ENCODE measurements around the gene PCSK5.

The PCSK5 gene

GRCh38 chr9:76352026-76352620, 461.6 kb downstream of the PCSK5 start:
- TF ChIP-seq EP300 (IDR thresholded peaks at IDR 0.05; ENCODE audit: borderline replicate concordance) = no peak
- TF ChIP-seq TEAD4 (IDR thresholded peaks at IDR 0.05) = no peak
- no peak for TF ChIP-seq REST (IDR thresholded peaks at IDR 0.05; ENCODE audit: low read depth)
- TF ChIP-seq CEBPB (IDR thresholded peaks at IDR 0.05) = no peak
- no peak for TF ChIP-seq TAF1 (IDR thresholded peaks at IDR 0.05; ENCODE audit: low read depth)
- no peak for TF ChIP-seq NFIC (IDR thresholded peaks at IDR 0.05)
- no peak for TF ChIP-seq YY1 (IDR thresholded peaks at IDR 0.05; ENCODE audit: low read depth)
- TF ChIP-seq EGR1 (IDR thresholded peaks at IDR 0.05) = no peak
- no peak for TF ChIP-seq TCF12 (IDR thresholded peaks at IDR 0.05; ENCODE audit: low read depth)
- no peak for TF ChIP-seq CREB1 (IDR thresholded peaks at IDR 0.05; ENCODE audit: low read depth)
- no peak for TF ChIP-seq RAD21 (IDR thresholded peaks at IDR 0.05; ENCODE audit: low read depth)
- TF ChIP-seq ZBTB7A (IDR thresholded peaks at IDR 0.05; ENCODE audit: low read depth) = no peak

- TF ChIP-seq YY1 (IDR thresholded peaks at IDR 0.05; ENCODE audit: low read depth) (no peak), TEAD4 (IDR thresholded peaks at IDR 0.05) (no peak), CREB1 (IDR thresholded peaks at IDR 0.05; ENCODE audit: low read depth) (no peak)
Measured at GRCh38 chr9:76353280-76353679, 462.8 kb downstream of the PCSK5 start.

- TF ChIP-seq CREB1 (IDR thresholded peaks at IDR 0.05; ENCODE audit: low read depth) = no peak
Measured at GRCh38 chr9:76354221-76354620, 463.7 kb downstream of the PCSK5 start.

- TF ChIP-seq CREB1 (IDR thresholded peaks at IDR 0.05; ENCODE audit: low read depth) = no peak
- no peak for TF ChIP-seq TCF12 (IDR thresholded peaks at IDR 0.05; ENCODE audit: low read depth)
- TF ChIP-seq NFIC (IDR thresholded peaks at IDR 0.05) = no peak
- no peak for TF ChIP-seq USF1 (IDR thresholded peaks at IDR 0.05)
- no peak for TF ChIP-seq FOXM1 (IDR thresholded peaks at IDR 0.05; ENCODE audit: borderline replicate concordance, low read depth)
- TF ChIP-seq RAD21 (IDR thresholded peaks at IDR 0.05; ENCODE audit: low read depth) = no peak
- TF ChIP-seq YY1 (IDR thresholded peaks at IDR 0.05; ENCODE audit: low read depth) = no peak
Measured at GRCh38 chr9:76355886-76356285, 465.4 kb downstream of the PCSK5 start.

GRCh38 chr9:76357555-76357954, 467.1 kb downstream of the PCSK5 start:
- TF ChIP-seq NFIC (IDR thresholded peaks at IDR 0.05) (no peak), TCF12 (IDR thresholded peaks at IDR 0.05; ENCODE audit: low read depth) (no peak), MAX (IDR thresholded peaks at IDR 0.05) (no peak), EGR1 (IDR thresholded peaks at IDR 0.05) (no peak), RAD21 (IDR thresholded peaks at IDR 0.05; ENCODE audit: low read depth) (no peak), TEAD4 (IDR thresholded peaks at IDR 0.05) (no peak), USF1 (IDR thresholded peaks at IDR 0.05) (no peak)

GRCh38 chr9:76358628-76359280, 468.3 kb downstream of the PCSK5 start:
- TF ChIP-seq NFIC (IDR thresholded peaks at IDR 0.05) (no peak), FOXM1 (IDR thresholded peaks at IDR 0.05; ENCODE audit: borderline replicate concordance, low read depth) (no peak), TCF12 (IDR thresholded peaks at IDR 0.05; ENCODE audit: low read depth) (no peak), TAF1 (IDR thresholded peaks at IDR 0.05; ENCODE audit: low read depth) (no peak), REST (IDR thresholded peaks at IDR 0.05; ENCODE audit: low read depth) (no peak), EGR1 (IDR thresholded peaks at IDR 0.05) (no peak), CEBPB (IDR thresholded peaks at IDR 0.05) (no peak), MAX (IDR thresholded peaks at IDR 0.05) (no peak), YY1 (IDR thresholded peaks at IDR 0.05; ENCODE audit: low read depth) (no peak), USF1 (IDR thresholded peaks at IDR 0.05) (no peak), EP300 (IDR thresholded peaks at IDR 0.05; ENCODE audit: borderline replicate concordance) (no peak), CREB1 (IDR thresholded peaks at IDR 0.05; ENCODE audit: low read depth) (no peak), RAD21 (IDR thresholded peaks at IDR 0.05; ENCODE audit: low read depth) (no peak), ZBTB7A (IDR thresholded peaks at IDR 0.05; ENCODE audit: low read depth) (no peak), TEAD4 (IDR thresholded peaks at IDR 0.05) (no peak)

Data from Ishikawa (cell line).